ENCODE results near the gene PDZD4.

The PDZD4 gene

GRCh38 chrX:153806999-153807575 is 23.3 kb downstream of the PDZD4 start:
- Histone ChIP-seq H3K4me3 (no peak overlapping the region), H3K27ac (no peak overlapping the region)
- no peak for DNase-seq (ENCODE audit: low spot score)
- no peak for TF ChIP-seq CTCF (IDR thresholded peaks at IDR 0.05)

- DNase-seq (ENCODE audit: low spot score) = no peak
- Histone ChIP-seq H3K4me3 (no peak overlapping the region), H3K27ac (no peak overlapping the region)
- TF ChIP-seq CTCF (IDR thresholded peaks at IDR 0.05) = no peak
Measured at GRCh38 chrX:153805436-153805835, 24.9 kb downstream of the PDZD4 start.

GRCh38 chrX:153804621-153805020 is 25.7 kb downstream of the PDZD4 start:
- no peak for TF ChIP-seq CTCF (IDR thresholded peaks at IDR 0.05)
- DNase-seq (ENCODE audit: low spot score) = no peak
- no peak overlapping the region for H3K27ac ChIP-seq
- H3K4me3 ChIP-seq = no peak overlapping the region

GRCh38 chrX:153804100-153804595 is 26.2 kb downstream of the PDZD4 start:
- no peak for DNase-seq (ENCODE audit: low spot score)
- TF ChIP-seq CTCF (IDR thresholded peaks at IDR 0.05) = no peak
- Histone ChIP-seq H3K4me3 (no peak overlapping the region), H3K27ac (no peak overlapping the region)

- no peak for TF ChIP-seq CTCF (IDR thresholded peaks at IDR 0.05)
- DNase-seq (ENCODE audit: low spot score) = no peak
- Histone ChIP-seq H3K27ac (no peak overlapping the region), H3K4me3 (no peak overlapping the region)
Measured at GRCh38 chrX:153803211-153804099, 26.9 kb downstream of the PDZD4 start.

- no peak for TF ChIP-seq CTCF (IDR thresholded peaks at IDR 0.05)
- no peak overlapping the region for H3K27ac ChIP-seq
- H3K4me3 ChIP-seq = no peak overlapping the region
- DNase-seq (ENCODE audit: low spot score) = no peak
Measured at GRCh38 chrX:153802513-153803045, 27.8 kb downstream of the PDZD4 start.

Data from coronary artery (tissue), 2 donors.